ENCODE measurements around the gene GABPB2. TPM values are rescaled to one million over a fixed set of nuclear protein-coding genes. Genes with fewer than 3 reads are reported as not detected.

Gene GABPB2
- total and polyA plus RNA-seq, 2 of the 13 experiments (the other 11 are each of a cell fraction or from before 2014, with no cell fraction given), result 0.09 TPM; not detected in 1

DNA sequence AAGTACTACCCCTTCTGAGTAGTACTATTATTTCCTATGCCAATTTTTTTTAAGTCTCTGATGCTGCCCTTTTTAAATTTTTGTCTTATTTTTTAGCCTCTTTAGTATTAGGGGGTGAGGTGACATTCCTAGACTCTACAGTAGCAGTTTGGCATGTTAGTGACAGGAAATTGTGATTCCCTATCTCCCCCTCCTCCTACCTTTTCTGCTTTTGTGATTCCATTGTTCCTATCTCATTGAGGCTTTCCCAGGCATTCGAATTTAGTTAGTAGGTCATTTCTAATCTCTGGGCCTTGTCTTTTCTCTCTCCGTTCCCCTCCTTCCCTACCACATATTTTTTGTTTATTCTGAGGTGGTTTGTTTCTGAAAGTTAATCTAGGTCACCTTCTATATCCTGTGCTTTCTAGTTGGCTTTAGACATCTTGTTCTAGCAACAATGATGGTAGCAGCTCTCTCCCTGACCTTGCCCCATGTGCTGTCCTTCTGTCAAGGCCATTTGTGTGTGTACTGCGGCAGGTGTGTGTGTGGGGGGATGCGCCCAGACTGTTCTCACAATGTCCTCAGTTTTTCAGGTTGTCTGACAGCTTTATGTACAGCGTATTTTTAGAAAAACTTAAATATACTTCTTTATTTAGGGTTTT, 54.3 kb downstream of the GABPB2 start (continued):
- TF ChIP-seq, protein P1, sequence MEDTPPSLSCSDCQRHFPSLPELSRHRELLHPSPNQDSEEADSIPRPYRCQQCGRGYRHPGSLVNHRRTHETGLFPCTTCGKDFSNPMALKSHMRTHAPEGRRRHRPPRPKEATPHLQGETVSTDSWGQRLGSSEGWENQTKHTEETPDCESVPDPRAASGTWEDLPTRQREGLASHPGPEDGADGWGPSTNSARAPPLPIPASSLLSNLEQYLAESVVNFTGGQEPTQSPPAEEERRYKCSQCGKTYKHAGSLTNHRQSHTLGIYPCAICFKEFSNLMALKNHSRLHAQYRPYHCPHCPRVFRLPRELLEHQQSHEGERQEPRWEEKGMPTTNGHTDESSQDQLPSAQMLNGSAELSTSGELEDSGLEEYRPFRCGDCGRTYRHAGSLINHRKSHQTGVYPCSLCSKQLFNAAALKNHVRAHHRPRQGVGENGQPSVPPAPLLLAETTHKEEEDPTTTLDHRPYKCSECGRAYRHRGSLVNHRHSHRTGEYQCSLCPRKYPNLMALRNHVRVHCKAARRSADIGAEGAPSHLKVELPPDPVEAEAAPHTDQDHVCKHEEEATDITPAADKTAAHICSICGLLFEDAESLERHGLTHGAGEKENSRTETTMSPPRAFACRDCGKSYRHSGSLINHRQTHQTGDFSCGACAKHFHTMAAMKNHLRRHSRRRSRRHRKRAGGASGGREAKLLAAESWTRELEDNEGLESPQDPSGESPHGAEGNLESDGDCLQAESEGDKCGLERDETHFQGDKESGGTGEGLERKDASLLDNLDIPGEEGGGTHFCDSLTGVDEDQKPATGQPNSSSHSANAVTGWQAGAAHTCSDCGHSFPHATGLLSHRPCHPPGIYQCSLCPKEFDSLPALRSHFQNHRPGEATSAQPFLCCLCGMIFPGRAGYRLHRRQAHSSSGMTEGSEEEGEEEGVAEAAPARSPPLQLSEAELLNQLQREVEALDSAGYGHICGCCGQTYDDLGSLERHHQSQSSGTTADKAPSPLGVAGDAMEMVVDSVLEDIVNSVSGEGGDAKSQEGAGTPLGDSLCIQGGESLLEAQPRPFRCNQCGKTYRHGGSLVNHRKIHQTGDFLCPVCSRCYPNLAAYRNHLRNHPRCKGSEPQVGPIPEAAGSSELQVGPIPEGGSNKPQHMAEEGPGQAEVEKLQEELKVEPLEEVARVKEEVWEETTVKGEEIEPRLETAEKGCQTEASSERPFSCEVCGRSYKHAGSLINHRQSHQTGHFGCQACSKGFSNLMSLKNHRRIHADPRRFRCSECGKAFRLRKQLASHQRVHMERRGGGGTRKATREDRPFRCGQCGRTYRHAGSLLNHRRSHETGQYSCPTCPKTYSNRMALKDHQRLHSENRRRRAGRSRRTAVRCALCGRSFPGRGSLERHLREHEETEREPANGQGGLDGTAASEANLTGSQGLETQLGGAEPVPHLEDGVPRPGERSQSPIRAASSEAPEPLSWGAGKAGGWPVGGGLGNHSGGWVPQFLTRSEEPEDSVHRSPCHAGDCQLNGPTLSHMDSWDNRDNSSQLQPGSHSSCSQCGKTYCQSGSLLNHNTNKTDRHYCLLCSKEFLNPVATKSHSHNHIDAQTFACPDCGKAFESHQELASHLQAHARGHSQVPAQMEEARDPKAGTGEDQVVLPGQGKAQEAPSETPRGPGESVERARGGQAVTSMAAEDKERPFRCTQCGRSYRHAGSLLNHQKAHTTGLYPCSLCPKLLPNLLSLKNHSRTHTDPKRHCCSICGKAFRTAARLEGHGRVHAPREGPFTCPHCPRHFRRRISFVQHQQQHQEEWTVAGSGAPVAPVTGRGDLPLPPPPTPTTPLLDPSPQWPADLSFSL (CRISPR knock-in tag; IDR thresholded peaks at IDR 0.05), result peak; percentile 49; the same call in 1 of the 2 replicates
- TF ChIP-seq ESRRA (CRISPR knock-in tag; IDR thresholded peaks at IDR 0.05; ENCODE audit: low read depth), result peak; percentile 74
- TF ChIP-seq, protein P2, sequence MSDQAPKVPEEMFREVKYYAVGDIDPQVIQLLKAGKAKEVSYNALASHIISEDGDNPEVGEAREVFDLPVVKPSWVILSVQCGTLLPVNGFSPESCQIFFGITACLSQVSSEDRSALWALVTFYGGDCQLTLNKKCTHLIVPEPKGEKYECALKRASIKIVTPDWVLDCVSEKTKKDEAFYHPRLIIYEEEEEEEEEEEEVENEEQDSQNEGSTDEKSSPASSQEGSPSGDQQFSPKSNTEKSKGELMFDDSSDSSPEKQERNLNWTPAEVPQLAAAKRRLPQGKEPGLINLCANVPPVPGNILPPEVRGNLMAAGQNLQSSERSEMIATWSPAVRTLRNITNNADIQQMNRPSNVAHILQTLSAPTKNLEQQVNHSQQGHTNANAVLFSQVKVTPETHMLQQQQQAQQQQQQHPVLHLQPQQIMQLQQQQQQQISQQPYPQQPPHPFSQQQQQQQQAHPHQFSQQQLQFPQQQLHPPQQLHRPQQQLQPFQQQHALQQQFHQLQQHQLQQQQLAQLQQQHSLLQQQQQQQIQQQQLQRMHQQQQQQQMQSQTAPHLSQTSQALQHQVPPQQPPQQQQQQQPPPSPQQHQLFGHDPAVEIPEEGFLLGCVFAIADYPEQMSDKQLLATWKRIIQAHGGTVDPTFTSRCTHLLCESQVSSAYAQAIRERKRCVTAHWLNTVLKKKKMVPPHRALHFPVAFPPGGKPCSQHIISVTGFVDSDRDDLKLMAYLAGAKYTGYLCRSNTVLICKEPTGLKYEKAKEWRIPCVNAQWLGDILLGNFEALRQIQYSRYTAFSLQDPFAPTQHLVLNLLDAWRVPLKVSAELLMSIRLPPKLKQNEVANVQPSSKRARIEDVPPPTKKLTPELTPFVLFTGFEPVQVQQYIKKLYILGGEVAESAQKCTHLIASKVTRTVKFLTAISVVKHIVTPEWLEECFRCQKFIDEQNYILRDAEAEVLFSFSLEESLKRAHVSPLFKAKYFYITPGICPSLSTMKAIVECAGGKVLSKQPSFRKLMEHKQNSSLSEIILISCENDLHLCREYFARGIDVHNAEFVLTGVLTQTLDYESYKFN (CRISPR knock-in tag; conservative IDR thresholded peaks at IDR 0.05), result peak; percentile 57
- peak; percentile 58 for TF ChIP-seq SALL1 (CRISPR knock-in tag; IDR thresholded peaks at IDR 0.05)
- peak; percentile 30; the same call in 1 of the 2 replicates for TF ChIP-seq HDAC1 (CRISPR knock-in tag; IDR thresholded peaks at IDR 0.05)
- no peak for TF ChIP-seq SOX13 (IDR thresholded peaks at IDR 0.05)
- TF ChIP-seq SOX13 (CRISPR knock-in tag; conservative IDR thresholded peaks at IDR 0.05 in 1 of 2, IDR thresholded peaks at IDR 0.05 in 1 of 2), result peak in 1 of 2 experiments; percentile 62; a peak in 2 of 4 replicates
- peak; percentile 63; the same call in 1 of the 2 replicates for TF ChIP-seq ZNF644 (CRISPR knock-in tag; IDR thresholded peaks at IDR 0.05; ENCODE audit: low read depth)
- peak in 1 of 2 experiments; percentile 36; a peak in 1 of 4 replicates for TF ChIP-seq NR2F1 (CRISPR knock-in tag; IDR thresholded peaks at IDR 0.05)
- TF ChIP-seq FOXA3 (CRISPR knock-in tag; IDR thresholded peaks at IDR 0.05), result peak; percentile 41
- TF ChIP-seq, protein P3, sequence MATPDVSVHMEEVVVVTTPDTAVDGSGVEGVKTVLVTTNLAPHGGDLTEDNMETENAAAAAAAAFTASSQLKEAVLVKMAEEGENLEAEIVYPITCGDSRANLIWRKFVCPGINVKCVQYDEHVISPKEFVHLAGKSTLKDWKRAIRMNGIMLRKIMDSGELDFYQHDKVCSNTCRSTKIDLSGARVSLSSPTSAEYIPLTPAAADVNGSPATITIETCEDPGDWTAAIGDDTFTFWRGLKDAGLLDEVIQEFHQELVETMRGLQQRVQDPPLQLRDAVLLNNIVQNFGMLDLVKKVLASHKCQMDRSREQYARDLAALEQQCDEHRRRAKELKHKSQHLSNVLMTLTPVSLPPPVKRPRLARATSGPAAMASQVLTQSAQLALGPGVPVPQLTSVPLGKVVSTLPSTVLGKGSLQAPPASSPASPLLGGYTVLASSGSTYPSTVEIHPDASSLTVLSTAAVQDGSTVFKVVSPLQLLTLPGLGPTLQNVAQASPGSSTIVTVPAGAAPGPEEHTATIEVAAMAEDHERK (CRISPR knock-in tag; IDR thresholded peaks at IDR 0.05; ENCODE audit: low read depth), result no peak
- TF ChIP-seq, protein P4, sequence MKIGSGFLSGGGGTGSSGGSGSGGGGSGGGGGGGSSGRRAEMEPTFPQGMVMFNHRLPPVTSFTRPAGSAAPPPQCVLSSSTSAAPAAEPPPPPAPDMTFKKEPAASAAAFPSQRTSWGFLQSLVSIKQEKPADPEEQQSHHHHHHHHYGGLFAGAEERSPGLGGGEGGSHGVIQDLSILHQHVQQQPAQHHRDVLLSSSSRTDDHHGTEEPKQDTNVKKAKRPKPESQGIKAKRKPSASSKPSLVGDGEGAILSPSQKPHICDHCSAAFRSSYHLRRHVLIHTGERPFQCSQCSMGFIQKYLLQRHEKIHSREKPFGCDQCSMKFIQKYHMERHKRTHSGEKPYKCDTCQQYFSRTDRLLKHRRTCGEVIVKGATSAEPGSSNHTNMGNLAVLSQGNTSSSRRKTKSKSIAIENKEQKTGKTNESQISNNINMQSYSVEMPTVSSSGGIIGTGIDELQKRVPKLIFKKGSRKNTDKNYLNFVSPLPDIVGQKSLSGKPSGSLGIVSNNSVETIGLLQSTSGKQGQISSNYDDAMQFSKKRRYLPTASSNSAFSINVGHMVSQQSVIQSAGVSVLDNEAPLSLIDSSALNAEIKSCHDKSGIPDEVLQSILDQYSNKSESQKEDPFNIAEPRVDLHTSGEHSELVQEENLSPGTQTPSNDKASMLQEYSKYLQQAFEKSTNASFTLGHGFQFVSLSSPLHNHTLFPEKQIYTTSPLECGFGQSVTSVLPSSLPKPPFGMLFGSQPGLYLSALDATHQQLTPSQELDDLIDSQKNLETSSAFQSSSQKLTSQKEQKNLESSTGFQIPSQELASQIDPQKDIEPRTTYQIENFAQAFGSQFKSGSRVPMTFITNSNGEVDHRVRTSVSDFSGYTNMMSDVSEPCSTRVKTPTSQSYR (CRISPR knock-in tag; IDR thresholded peaks at IDR 0.05; ENCODE audit: borderline replicate concordance), result peak; percentile 81; the same call in 1 of the 2 replicates
- peak; percentile 31; the same call in 1 of the 2 replicates for TF ChIP-seq NCOA2 (CRISPR knock-in tag; IDR thresholded peaks at IDR 0.05)
- 0 out of 2 replicates have a peak, but pooled peaks have one; percentile 32 for TF ChIP-seq NR2F6 (IDR thresholded peaks at IDR 0.05)
- TF ChIP-seq NR2F6 (CRISPR knock-in tag; IDR thresholded peaks at IDR 0.05), result peak; percentile 79
